Measurements from ENCODE around the gene LARP4B. TPM values are rescaled to one million over a fixed set of nuclear protein-coding genes. Genes with fewer than 3 reads are reported as not detected.

Gene LARP4B
- total RNA-seq, 2 experiments from 2014 or later, result 64.8 to 143 TPM

- no peak overlapping the region for H2AFZ ChIP-seq (ENCODE audit: low read length)
- intact Hi-C loops (cut with micrococcal nuclease; ENCODE audit: unreplicated experiment), result no loop called here
- H3K4me2 ChIP-seq (ENCODE audit: low read length), result no peak overlapping the region
- no peak overlapping the region for H3K4me3 ChIP-seq (ENCODE audit: low read depth, low read length, poor library complexity, severe bottlenecking)
- TF ChIP-seq EZH2phosphoT487 (IDR thresholded peaks at IDR 0.05; ENCODE audit: borderline replicate concordance, low read depth, low read length), result no peak
- no peak for TF ChIP-seq CTCF (conservative IDR thresholded peaks at IDR 0.05; ENCODE audit: low read length)
- 0 out of 2 replicates have a peak, but pooled peaks cover 5% of the 10 kb centered on the region for H3K79me2 ChIP-seq (ENCODE audit: insufficient read depth, low read depth, low read length)
- CTCF ChIA-PET (ENCODE audit: unreplicated experiment), result no interaction called here
- H3K4me1 ChIP-seq (ENCODE audit: insufficient read depth, low read length, poor library complexity, severe bottlenecking), result no peaks in the 10 kb centered on the region
- H4K20me1 ChIP-seq (ENCODE audit: insufficient read depth, low read length), result no peaks in the 10 kb centered on the region; the same call in 1 of the 2 replicates
- no peaks in the 10 kb centered on the region for H3K9me3 ChIP-seq (ENCODE audit: low read length)
- H3K36me3 ChIP-seq (ENCODE audit: insufficient read depth, low read length), result peaks cover 95% of the 10 kb centered on the region
- BruUV-seq (replicated peaks), result no TSS peak
- no peaks in the 10 kb centered on the region for H3K9me2 ChIP-seq (ENCODE audit: insufficient read depth, low read length)
- DNase-seq (ENCODE audit: low spot score), result no peak
- no peak overlapping the region for H3K27ac ChIP-seq (ENCODE audit: low read depth, low read length, poor library complexity, severe bottlenecking)
- POLR2A ChIA-PET, result interaction anchor here (0.5 to 1.0 kb wide), 2 partner anchors 90 to 117 kb away, joined by 3 to 4 read pairs; no protein-coding TSS in a partner anchor
Observed at GRCh38 chr10:836782-837181, 94.7 kb downstream of the LARP4B start.

- intact Hi-C loops (cut with micrococcal nuclease; ENCODE audit: unreplicated experiment), result no loop called here
- 0 out of 2 replicates have a peak, but pooled peaks cover 3% of the 10 kb centered on the region for H3K79me2 ChIP-seq (ENCODE audit: insufficient read depth, low read depth, low read length)
Observed at GRCh38 chr10:834493-834892, 97.0 kb downstream of the LARP4B start.

More at GRCh38 chr10:834493-834892, 97.0 kb downstream of the LARP4B start:
- no TSS peak for BruUV-seq (replicated peaks)
- no peak overlapping the region for H3K27ac ChIP-seq (ENCODE audit: low read depth, low read length, poor library complexity, severe bottlenecking)
- no peaks in the 10 kb centered on the region for H3K9me3 ChIP-seq (ENCODE audit: low read length)
- no peak overlapping the region for H2AFZ ChIP-seq (ENCODE audit: low read length)
- H3K9me2 ChIP-seq (ENCODE audit: insufficient read depth, low read length), result no peaks in the 10 kb centered on the region
- no peaks in the 10 kb centered on the region for H3K4me1 ChIP-seq (ENCODE audit: insufficient read depth, low read length, poor library complexity, severe bottlenecking)
- no peaks in the 10 kb centered on the region; the same call in 1 of the 2 replicates for H4K20me1 ChIP-seq (ENCODE audit: insufficient read depth, low read length)
- H3K4me3 ChIP-seq (ENCODE audit: low read depth, low read length, poor library complexity, severe bottlenecking), result no peak overlapping the region
- no peak overlapping the region for H3K4me2 ChIP-seq (ENCODE audit: low read length)
- CTCF ChIA-PET (ENCODE audit: unreplicated experiment), result no interaction called here
- no peak for TF ChIP-seq EZH2phosphoT487 (IDR thresholded peaks at IDR 0.05; ENCODE audit: borderline replicate concordance, low read depth, low read length)
- no peak for TF ChIP-seq CTCF (conservative IDR thresholded peaks at IDR 0.05; ENCODE audit: low read length)
- H3K36me3 ChIP-seq (ENCODE audit: insufficient read depth, low read length), result peaks cover 95% of the 10 kb centered on the region
- DNase-seq (ENCODE audit: low spot score), result no peak
- POLR2A ChIA-PET, result no interaction called here

Measured in OCI-LY7 (cell line).